CD4-positive, alpha-beta T cell treated with Interleukin-2 at 100 ng/mL for 4 hours (primary cell): ENCODE data around the gene SH3PXD2A.

Experiments
- DNase-seq: peaks from one replicate; pipeline ENCODE4 v3.0.0-alpha.2; 2020; ENCODE audit warnings: low spot score

The SH3PXD2A gene

DNA sequence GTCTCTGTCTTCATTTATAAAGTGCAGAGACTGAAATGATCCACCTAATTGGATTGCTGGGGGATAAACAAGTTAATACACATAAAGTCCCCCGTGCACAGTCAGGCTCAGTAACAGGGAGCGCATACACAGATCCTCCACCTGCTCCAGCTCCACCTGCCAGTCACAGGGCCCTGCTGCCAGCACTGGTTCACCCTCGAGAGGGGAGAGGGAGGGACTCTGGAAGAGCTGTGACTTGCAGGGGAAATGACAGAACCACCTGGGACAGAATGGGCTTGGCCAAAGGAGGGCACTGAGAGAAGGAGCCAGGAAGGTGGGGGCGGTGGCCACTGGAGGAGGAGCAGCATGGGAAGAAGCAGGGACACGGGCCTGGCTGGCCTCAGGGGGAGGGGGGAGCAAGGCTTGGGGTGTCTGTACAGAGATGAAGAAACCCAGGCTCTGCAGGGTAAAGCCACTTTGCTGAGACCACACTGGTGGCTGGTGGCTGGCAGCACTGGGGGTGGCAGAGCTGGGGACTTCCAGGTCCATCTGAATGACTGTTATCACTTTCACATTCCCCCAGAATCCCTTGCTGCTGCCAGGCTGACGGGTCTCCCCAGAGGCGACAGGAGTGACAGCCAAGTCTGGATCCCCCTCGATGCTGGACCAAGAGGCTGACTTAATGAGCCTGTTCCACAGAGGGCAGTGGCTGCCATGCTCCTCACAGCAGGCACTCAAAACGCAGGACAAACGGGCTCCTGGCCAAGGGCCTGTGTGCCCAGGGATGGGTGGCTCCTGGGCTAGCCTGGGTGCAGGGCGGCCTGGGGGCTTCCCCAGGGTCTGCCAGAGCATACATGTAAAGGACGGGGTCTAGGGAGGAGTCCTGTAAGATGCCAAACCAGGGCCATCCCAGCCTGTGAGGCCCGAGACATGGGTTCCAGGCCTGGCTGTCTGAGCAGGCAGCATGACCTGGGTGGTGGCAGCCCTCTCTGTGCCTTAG, 151.1 kb downstream of the SH3PXD2A start:
- DNase-seq, result no peak

DNA sequence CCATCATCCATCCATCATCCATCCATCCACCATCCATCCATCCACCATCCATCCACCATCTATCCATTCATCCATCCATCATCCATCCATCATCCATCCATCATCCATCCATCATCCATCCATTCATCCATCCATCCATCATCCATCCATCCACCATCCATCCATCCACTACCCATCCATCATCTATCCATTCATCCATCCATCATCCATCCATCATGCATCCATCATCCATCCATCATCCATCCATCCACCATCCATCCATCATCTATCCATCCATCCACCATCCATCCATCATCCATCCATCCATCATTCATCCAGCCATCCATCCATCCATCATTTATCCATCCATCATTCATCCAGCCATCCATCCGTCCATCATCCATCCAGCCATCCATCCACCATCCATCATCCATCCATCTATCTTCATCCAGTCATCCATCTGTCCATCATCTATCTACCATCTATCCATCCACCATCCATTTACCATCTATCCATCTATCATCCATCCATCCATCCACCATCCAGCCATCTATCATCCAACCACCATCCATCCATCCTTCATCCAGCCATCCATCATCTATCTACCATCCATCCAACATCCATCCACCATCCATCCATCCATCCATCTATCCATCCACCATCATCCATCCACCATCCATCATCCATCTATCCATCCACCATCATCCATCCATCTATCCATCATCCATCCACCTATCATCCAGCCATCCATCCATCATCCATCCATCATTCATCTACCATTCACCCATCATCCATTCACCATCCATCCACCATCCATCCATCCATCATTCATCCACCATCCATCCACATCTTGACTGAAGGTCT, 153.8 kb downstream of the SH3PXD2A start:
- DNase-seq, result no peak

- no peak for DNase-seq
Observed at GRCh38 chr10:103700436-103700715, 155.0 kb downstream of the SH3PXD2A start.

GRCh38 chr10:103699611-103700435, 155.6 kb downstream of the SH3PXD2A start:
- DNase-seq, result no peak

DNA sequence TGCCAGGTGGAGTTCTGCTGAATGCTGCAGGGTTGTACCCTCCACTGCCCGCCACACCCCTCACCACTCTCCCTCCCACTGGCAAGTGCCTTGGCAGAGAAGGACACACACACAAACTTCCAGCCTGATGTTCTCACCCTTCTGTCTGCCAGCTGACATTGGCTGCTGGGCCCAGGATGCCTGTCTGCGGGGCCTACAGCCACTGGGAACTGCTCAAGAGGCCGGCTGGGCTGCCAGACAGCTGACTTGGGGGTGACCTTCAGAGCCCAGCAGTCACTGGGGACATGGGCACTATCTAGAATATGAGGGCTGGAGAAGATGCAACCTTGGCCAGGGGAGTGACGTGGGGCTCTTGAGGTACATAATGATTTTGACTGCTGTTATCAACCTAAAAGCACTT, 157.1 kb downstream of the SH3PXD2A start:
- DNase-seq, result no peak

DNA sequence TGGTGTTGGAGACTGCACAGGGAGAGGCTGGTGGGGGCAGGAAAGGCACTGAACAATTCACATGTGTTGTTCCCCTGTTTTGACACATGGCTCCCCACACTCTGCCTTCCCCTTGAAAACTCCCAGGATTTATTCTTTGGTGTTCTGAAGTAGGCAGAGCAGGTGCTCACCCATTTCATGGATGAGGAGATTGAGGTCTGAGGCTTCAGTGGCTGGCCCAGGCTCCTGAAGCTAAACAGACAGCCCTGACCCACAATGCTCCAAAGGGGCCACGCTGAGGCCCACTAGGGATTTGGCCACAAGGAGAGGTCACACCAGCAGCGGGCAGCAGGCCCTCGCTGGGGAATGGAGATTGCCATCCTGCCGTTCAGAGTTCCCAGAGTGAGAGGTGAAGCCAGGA, 157.6 kb downstream of the SH3PXD2A start:
- no peak for DNase-seq

DNA sequence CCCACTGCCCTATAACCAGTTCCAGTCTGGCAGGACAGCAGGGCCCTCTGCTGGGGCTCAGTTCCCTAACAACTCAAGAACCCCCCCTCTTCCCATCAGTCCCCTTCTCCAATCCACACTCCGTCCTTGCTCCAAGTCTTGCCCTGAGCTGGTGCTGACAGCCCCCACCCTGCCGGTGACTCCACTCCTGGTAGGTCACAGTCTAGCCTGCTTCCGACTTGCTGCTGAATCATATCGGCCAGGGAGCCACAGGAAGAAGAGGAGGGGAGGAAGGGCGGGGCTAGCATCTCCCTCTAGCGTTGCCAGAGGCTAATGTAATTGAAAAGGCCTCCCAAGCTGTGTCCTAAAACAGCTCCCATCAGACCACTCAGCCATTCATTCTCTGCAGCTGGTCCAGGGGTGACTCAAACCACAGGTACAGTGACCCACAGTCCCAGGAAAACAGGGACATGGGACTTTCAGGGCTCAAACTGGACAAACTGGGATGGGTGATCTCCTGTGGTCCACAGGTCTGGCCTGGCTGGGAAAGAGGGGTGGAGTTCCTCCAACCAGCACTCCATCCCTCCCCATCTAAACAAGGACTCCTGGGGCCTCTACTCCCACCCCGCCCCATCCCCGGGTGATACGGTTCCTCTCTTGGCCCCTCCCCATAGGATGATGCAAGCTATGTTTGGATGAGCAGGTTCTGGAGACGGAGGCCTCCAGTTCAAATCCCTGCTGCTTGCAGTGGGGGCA, 158.8 kb downstream of the SH3PXD2A start:
- peak; percentile 84 for DNase-seq

DNA sequence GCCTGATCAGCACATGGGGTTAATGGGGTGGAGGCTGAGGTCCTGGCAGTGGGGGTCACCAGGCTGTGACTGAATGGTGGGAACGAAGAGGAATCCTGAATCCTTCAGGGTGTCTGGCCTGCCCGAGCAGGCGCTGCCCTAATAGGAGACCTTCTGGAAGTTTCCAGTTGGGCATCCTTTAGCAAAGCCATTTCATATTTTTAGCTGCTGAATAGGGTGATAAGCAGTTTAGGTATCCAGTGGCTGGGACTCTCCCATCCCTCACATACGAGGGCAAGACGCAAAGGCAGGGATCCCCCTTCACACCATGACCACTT, 159.3 kb downstream of the SH3PXD2A start:
- DNase-seq, result no peak

GRCh38 chr10:103695584-103696005, 159.8 kb downstream of the SH3PXD2A start:
- DNase-seq, result no peak

DNA sequence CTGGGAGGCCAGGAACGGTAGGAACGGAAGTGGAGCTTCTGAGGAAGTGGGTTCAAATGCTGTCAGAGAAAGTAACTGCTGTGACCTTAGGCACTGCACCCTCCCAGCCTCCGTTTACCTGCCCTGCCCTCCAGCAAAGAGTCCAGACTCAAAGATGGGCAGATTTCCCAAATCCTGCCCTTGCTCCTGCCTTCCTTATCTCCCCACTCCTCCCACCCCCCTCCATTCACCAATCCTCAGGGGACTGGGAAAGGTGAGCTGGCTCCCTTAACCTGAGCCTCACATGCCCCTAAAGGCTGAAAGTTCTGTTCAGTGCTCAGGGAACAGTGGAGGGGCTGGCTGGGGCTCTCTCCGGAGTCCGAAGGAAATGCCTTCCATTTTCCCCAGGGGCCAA, 161.6 kb downstream of the SH3PXD2A start:
- DNase-seq, result no peak

- peak; percentile 45 for DNase-seq
Observed at GRCh38 chr10:103692952-103693811, 162.2 kb downstream of the SH3PXD2A start.

DNA sequence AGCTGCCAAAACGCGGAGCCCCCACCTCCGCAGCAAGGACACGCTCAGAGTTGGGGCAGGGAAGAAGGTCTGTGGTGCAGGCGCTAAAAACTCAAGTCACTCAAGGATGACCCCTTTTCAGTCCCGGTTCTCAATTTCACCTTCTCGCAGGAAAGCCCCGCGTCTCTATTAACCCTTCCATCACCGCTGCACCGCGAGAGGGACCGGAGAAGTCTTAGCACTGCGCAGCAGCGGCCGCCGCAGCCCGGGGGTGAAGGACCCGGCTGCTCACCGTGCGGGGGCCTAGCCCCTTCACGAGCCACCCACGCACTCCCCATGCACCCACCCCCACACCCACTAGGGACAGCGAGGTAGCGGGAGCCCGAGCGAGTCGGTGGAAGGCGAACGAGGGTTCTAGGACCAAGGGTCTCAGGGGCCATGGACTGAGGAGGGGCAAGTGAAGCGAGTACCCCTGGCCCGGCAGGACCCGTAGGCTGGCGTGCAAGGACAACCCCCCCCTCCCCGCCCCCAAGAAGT, 162.9 kb downstream of the SH3PXD2A start:
- DNase-seq, result no peak

- peak; percentile 22 for DNase-seq
Observed at GRCh38 chr10:103691723-103692435, 163.5 kb downstream of the SH3PXD2A start.

DNA sequence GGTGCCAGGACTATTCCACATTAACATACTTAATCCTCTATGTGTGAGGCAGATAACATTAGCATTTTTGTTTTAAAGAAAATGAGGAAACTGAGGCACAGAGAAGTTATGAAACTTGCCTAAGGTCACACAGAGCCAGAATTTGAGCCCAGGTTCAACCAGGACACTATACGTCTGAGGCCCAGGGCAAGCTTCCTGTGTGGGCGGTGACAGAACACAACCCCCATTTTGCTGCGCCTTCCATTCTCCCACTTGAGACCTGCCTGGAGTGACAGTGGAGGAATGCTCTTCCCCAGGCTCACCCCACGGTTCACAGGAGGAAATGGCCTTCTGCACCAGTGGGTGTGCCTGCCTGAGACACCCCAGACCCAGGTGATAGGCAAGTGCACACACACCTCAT, 164.1 kb downstream of the SH3PXD2A start:
- no peak for DNase-seq

GRCh38 chr10:103690281-103690680, 165.1 kb downstream of the SH3PXD2A start:
- no peak for DNase-seq

DNA sequence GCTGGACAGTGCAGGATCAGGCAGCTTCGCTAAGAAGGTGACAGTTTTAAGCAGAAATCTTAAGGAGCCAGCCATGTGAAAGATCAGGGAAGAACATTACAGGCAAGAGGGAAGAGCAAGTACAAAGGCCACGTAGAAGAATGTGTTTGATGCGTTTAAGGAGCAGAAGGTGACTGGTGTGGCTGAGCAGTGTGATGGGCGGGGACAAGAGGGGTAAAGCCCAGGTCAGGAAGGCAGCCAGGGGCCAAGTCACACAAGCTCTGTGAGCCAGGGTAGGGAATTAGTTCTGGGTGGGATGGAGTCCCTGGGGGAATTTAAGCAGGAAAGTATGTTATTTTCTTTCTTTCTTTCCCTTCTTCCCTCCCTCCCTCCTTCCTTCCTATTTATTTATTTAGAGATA, 166.9 kb downstream of the SH3PXD2A start:
- no peak for DNase-seq

GRCh38 chr10:103687718-103688117, 167.7 kb downstream of the SH3PXD2A start:
- no peak for DNase-seq

DNA sequence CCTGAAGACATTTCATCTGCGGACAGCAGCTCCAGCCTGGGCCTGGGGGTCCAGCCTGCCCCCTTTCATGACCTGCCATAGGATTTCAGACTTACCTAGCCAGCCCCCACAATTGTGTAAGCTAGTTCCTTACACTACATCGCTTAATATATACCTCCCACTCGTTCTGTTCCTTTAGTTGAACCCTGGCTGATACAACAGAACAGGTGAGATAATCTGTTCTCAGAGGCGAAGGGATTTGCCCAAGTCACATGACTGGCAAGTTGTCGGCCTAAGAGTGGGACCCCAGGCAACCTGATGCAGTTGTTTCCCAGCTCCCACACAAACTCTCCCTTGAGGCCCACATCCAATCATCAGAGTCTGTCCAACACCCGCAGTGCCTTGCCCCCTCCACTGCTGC, 168.2 kb downstream of the SH3PXD2A start:
- DNase-seq, result no peak

- peak; percentile 82 for DNase-seq
Observed at GRCh38 chr10:103685880-103686669, 169.3 kb downstream of the SH3PXD2A start.
